ENCODE data around the gene PRKRIP1.

Gene PRKRIP1

GRCh38 chr7:102421706-102422240, 25.6 kb downstream of the PRKRIP1 start:
- H3K9ac ChIP-seq (ENCODE audit: low read depth, low read length), result no peak overlapping the region
- H3K4me3 ChIP-seq (ENCODE audit: low read depth, low read length), result no peak overlapping the region
- peaks cover 5% of the 10 kb centered on the region for H3K4me1 ChIP-seq (ENCODE audit: control insufficient read depth, insufficient read depth, low read length)
- peaks cover 14% of the 10 kb centered on the region for H3K36me3 ChIP-seq (ENCODE audit: control insufficient read depth, insufficient read depth, low read length)
- no peaks in the 10 kb centered on the region for H3K27me3 ChIP-seq (ENCODE audit: control insufficient read depth, insufficient read depth, low read length)
- no peaks in the 10 kb centered on the region for H3K9me3 ChIP-seq (ENCODE audit: control insufficient read depth, insufficient read depth, low read length)

GRCh38 chr7:102424129-102424551, 28.0 kb downstream of the PRKRIP1 start:
- H3K9me3 ChIP-seq (ENCODE audit: control insufficient read depth, insufficient read depth, low read length), result no peaks in the 10 kb centered on the region
- peaks cover 5% of the 10 kb centered on the region for H3K4me1 ChIP-seq (ENCODE audit: control insufficient read depth, insufficient read depth, low read length)
- peaks cover 15% of the 10 kb centered on the region for H3K36me3 ChIP-seq (ENCODE audit: control insufficient read depth, insufficient read depth, low read length)
- H3K9ac ChIP-seq (ENCODE audit: low read depth, low read length), result peak overlapping the region; percentile 49
- no peaks in the 10 kb centered on the region for H3K27me3 ChIP-seq (ENCODE audit: control insufficient read depth, insufficient read depth, low read length)
- no peak overlapping the region for H3K4me3 ChIP-seq (ENCODE audit: low read depth, low read length)

- Histone ChIP-seq H3K4me3 (ENCODE audit: low read depth, low read length) (no peak overlapping the region), H3K4me1 (ENCODE audit: control insufficient read depth, insufficient read depth, low read length) (peaks cover 5% of the 10 kb centered on the region), H3K9me3 (ENCODE audit: control insufficient read depth, insufficient read depth, low read length) (no peaks in the 10 kb centered on the region), H3K36me3 (ENCODE audit: control insufficient read depth, insufficient read depth, low read length) (peaks cover 15% of the 10 kb centered on the region), H3K9ac (ENCODE audit: low read depth, low read length) (peak overlapping the region; percentile 49), H3K27me3 (ENCODE audit: control insufficient read depth, insufficient read depth, low read length) (no peaks in the 10 kb centered on the region)
Observed at GRCh38 chr7:102424787-102425218, 28.6 kb downstream of the PRKRIP1 start.

- Histone ChIP-seq H3K36me3 (ENCODE audit: control insufficient read depth, insufficient read depth, low read length) (peaks cover 15% of the 10 kb centered on the region), H3K9ac (ENCODE audit: low read depth, low read length) (no peak overlapping the region), H3K9me3 (ENCODE audit: control insufficient read depth, insufficient read depth, low read length) (no peaks in the 10 kb centered on the region), H3K4me1 (ENCODE audit: control insufficient read depth, insufficient read depth, low read length) (peaks cover 5% of the 10 kb centered on the region), H3K4me3 (ENCODE audit: low read depth, low read length) (no peak overlapping the region), H3K27me3 (ENCODE audit: control insufficient read depth, insufficient read depth, low read length) (no peaks in the 10 kb centered on the region)
Observed at GRCh38 chr7:102425639-102426267, 29.6 kb downstream of the PRKRIP1 start.

GRCh38 chr7:102426268-102427018, 30.3 kb downstream of the PRKRIP1 start:
- Histone ChIP-seq H3K9me3 (ENCODE audit: control insufficient read depth, insufficient read depth, low read length) (no peaks in the 10 kb centered on the region), H3K27me3 (ENCODE audit: control insufficient read depth, insufficient read depth, low read length) (no peaks in the 10 kb centered on the region), H3K4me1 (ENCODE audit: control insufficient read depth, insufficient read depth, low read length) (peaks cover 5% of the 10 kb centered on the region), H3K4me3 (ENCODE audit: low read depth, low read length) (no peak overlapping the region), H3K9ac (ENCODE audit: low read depth, low read length) (no peak overlapping the region), H3K36me3 (ENCODE audit: control insufficient read depth, insufficient read depth, low read length) (peaks cover 15% of the 10 kb centered on the region)

- H3K4me3 ChIP-seq (ENCODE audit: low read depth, low read length), result no peak overlapping the region
Observed at GRCh38 chr7:102427019-102427405, 30.8 kb downstream of the PRKRIP1 start.

GRCh38 chr7:102429141-102429899, 33.2 kb downstream of the PRKRIP1 start:
- H3K36me3 ChIP-seq (ENCODE audit: control insufficient read depth, insufficient read depth, low read length), result peaks cover 15% of the 10 kb centered on the region
- no peak overlapping the region for H3K9ac ChIP-seq (ENCODE audit: low read depth, low read length)
- H3K27me3 ChIP-seq (ENCODE audit: control insufficient read depth, insufficient read depth, low read length), result no peaks in the 10 kb centered on the region
- H3K9me3 ChIP-seq (ENCODE audit: control insufficient read depth, insufficient read depth, low read length), result no peaks in the 10 kb centered on the region
- no peak overlapping the region for H3K4me3 ChIP-seq (ENCODE audit: low read depth, low read length)
- no peaks in the 10 kb centered on the region for H3K4me1 ChIP-seq (ENCODE audit: control insufficient read depth, insufficient read depth, low read length)

More at GRCh38 chr7:102427019-102427405, 30.8 kb downstream of the PRKRIP1 start:
- Histone ChIP-seq H3K27me3 (ENCODE audit: control insufficient read depth, insufficient read depth, low read length) (no peaks in the 10 kb centered on the region), H3K9ac (ENCODE audit: low read depth, low read length) (no peak overlapping the region), H3K36me3 (ENCODE audit: control insufficient read depth, insufficient read depth, low read length) (peaks cover 15% of the 10 kb centered on the region), H3K4me1 (ENCODE audit: control insufficient read depth, insufficient read depth, low read length) (peaks cover 5% of the 10 kb centered on the region), H3K9me3 (ENCODE audit: control insufficient read depth, insufficient read depth, low read length) (no peaks in the 10 kb centered on the region)

- Histone ChIP-seq H3K4me1 (ENCODE audit: control insufficient read depth, insufficient read depth, low read length) (no peaks in the 10 kb centered on the region), H3K27me3 (ENCODE audit: control insufficient read depth, insufficient read depth, low read length) (no peaks in the 10 kb centered on the region), H3K9ac (ENCODE audit: low read depth, low read length) (no peak overlapping the region), H3K4me3 (ENCODE audit: low read depth, low read length) (no peak overlapping the region), H3K9me3 (ENCODE audit: control insufficient read depth, insufficient read depth, low read length) (no peaks in the 10 kb centered on the region), H3K36me3 (ENCODE audit: control insufficient read depth, insufficient read depth, low read length) (peaks cover 1% of the 10 kb centered on the region)
Observed at GRCh38 chr7:102431617-102432298, 35.6 kb downstream of the PRKRIP1 start.

- Histone ChIP-seq H3K27me3 (ENCODE audit: control insufficient read depth, insufficient read depth, low read length) (no peaks in the 10 kb centered on the region), H3K4me3 (ENCODE audit: low read depth, low read length) (peak overlapping the region; percentile 58), H3K9ac (ENCODE audit: low read depth, low read length) (no peak overlapping the region), H3K9me3 (ENCODE audit: control insufficient read depth, insufficient read depth, low read length) (no peaks in the 10 kb centered on the region), H3K36me3 (ENCODE audit: control insufficient read depth, insufficient read depth, low read length) (no peaks in the 10 kb centered on the region), H3K4me1 (ENCODE audit: control insufficient read depth, insufficient read depth, low read length) (no peaks in the 10 kb centered on the region)
Observed at GRCh38 chr7:102432442-102433218, 36.5 kb downstream of the PRKRIP1 start.

- Histone ChIP-seq H3K27me3 (ENCODE audit: control insufficient read depth, insufficient read depth, low read length) (no peaks in the 10 kb centered on the region), H3K4me3 (ENCODE audit: low read depth, low read length) (peak within 1 kb of the TSS; percentile 71), H3K9me3 (ENCODE audit: control insufficient read depth, insufficient read depth, low read length) (no peaks in the 10 kb centered on the region), H3K4me1 (ENCODE audit: control insufficient read depth, insufficient read depth, low read length) (no peaks in the 10 kb centered on the region), H3K36me3 (ENCODE audit: control insufficient read depth, insufficient read depth, low read length) (peaks cover 2% of the 10 kb centered on the region), H3K9ac (ENCODE audit: low read depth, low read length) (no peak within 1 kb of the TSS)
Observed at GRCh38 chr7:102433219-102434038, 37.3 kb downstream of the PRKRIP1 start, which contains the start of gene ORAI2. Gene ORAI2 (plus strand): TSS chr7:102433575. CDS start chr7:102438957, 5,382 bp downstream.

All from iPS-15b (cell line).